Measurements from ENCODE around the gene CS.
"Not testable (repeated sequence)": the region's sequence is repeated elsewhere in the genome, so short reads cannot be mapped to it uniquely, and the experiment has no call there.

CS gene

GRCh38 chr12:56271031-56271430 is 29.1 kb downstream of the CS start:
- H3K4me1 ChIP-seq (ENCODE audit: control insufficient read depth, low read depth, low read length), result peaks cover 3% of the 10 kb centered on the region
- no peaks in the 10 kb centered on the region for H3K9me3 ChIP-seq (ENCODE audit: control insufficient read depth, low read depth, low read length)
- no peak overlapping the region for H3K27ac ChIP-seq (ENCODE audit: low read length)
- peaks cover 55% of the 10 kb centered on the region for H3K36me3 ChIP-seq (ENCODE audit: control insufficient read depth, low read depth, low read length)
- H3K9ac ChIP-seq (ENCODE audit: low read length), result no peak overlapping the region
- H3K27me3 ChIP-seq (ENCODE audit: control insufficient read depth, insufficient read depth, low read length), result no peaks in the 10 kb centered on the region
- no peak overlapping the region for H3K4me3 ChIP-seq (ENCODE audit: low read length)

- Histone ChIP-seq H3K27me3 (ENCODE audit: control insufficient read depth, insufficient read depth, low read length) (no peaks in the 10 kb centered on the region), H3K36me3 (ENCODE audit: control insufficient read depth, low read depth, low read length) (peaks cover 23% of the 10 kb centered on the region), H3K27ac (ENCODE audit: low read length) (no peak overlapping the region), H3K4me1 (ENCODE audit: control insufficient read depth, low read depth, low read length) (peaks cover 3% of the 10 kb centered on the region), H3K9ac (ENCODE audit: low read length) (peak overlapping the region; percentile 71), H3K4me3 (ENCODE audit: low read length) (peak overlapping the region; percentile 83), H3K9me3 (ENCODE audit: control insufficient read depth, low read depth, low read length) (no peaks in the 10 kb centered on the region)
These were observed 32.6 kb downstream of the CS start for GRCh38 chr12:56267443-56268071.

GRCh38 chr12:56266693-56267442 is 33.3 kb downstream of the CS start, which contains the start of gene COQ10A:
Gene COQ10A, plus strand, starts transcription at chr12:56266942. Its CDS starts 177 bp downstream, at chr12:56267119.
- peaks cover 3% of the 10 kb centered on the region for H3K4me1 ChIP-seq (ENCODE audit: control insufficient read depth, low read depth, low read length)
- peak within 1 kb of the TSS; percentile 51 for H3K27ac ChIP-seq (ENCODE audit: low read length)
- H3K36me3 ChIP-seq (ENCODE audit: control insufficient read depth, low read depth, low read length), result peaks cover 17% of the 10 kb centered on the region
- no peaks in the 10 kb centered on the region for H3K27me3 ChIP-seq (ENCODE audit: control insufficient read depth, insufficient read depth, low read length)
- peak within 1 kb of the TSS; percentile 83 for H3K4me3 ChIP-seq (ENCODE audit: low read length)
- H3K9ac ChIP-seq (ENCODE audit: low read length), result peak within 1 kb of the TSS; percentile 71
- H3K9me3 ChIP-seq (ENCODE audit: control insufficient read depth, low read depth, low read length), result no peaks in the 10 kb centered on the region

- Histone ChIP-seq H3K36me3 (ENCODE audit: control insufficient read depth, low read depth, low read length) (peaks cover 12% of the 10 kb centered on the region), H3K27ac (ENCODE audit: low read length) (peak overlapping the region; percentile 51), H3K9ac (ENCODE audit: low read length) (peak overlapping the region; percentile 71), H3K4me3 (ENCODE audit: low read length) (peak overlapping the region; percentile 83)
- not testable (repeated sequence) for H3K27me3 ChIP-seq (ENCODE audit: control insufficient read depth, insufficient read depth, low read length); H3K4me1 ChIP-seq (ENCODE audit: control insufficient read depth, low read depth, low read length); H3K9me3 ChIP-seq (ENCODE audit: control insufficient read depth, low read depth, low read length)
These were observed 34.0 kb downstream of the CS start for GRCh38 chr12:56266068-56266692.

- not testable (repeated sequence) for H3K4me3 ChIP-seq (ENCODE audit: low read length); H3K4me1 ChIP-seq (ENCODE audit: control insufficient read depth, low read depth, low read length); H3K9me3 ChIP-seq (ENCODE audit: control insufficient read depth, low read depth, low read length); H3K9ac ChIP-seq (ENCODE audit: low read length); H3K27ac ChIP-seq (ENCODE audit: low read length); H3K36me3 ChIP-seq (ENCODE audit: control insufficient read depth, low read depth, low read length); H3K27me3 ChIP-seq (ENCODE audit: control insufficient read depth, insufficient read depth, low read length)
These were observed 37.2 kb downstream of the CS start for GRCh38 chr12:56262955-56263354.

- H3K36me3 ChIP-seq (ENCODE audit: control insufficient read depth, low read depth, low read length), result no peaks in the 10 kb centered on the region
- no peaks in the 10 kb centered on the region for H3K27me3 ChIP-seq (ENCODE audit: control insufficient read depth, insufficient read depth, low read length)
- no peaks in the 10 kb centered on the region for H3K9me3 ChIP-seq (ENCODE audit: control insufficient read depth, low read depth, low read length)
- H3K27ac ChIP-seq (ENCODE audit: low read length), result no peak overlapping the region
- H3K4me1 ChIP-seq (ENCODE audit: control insufficient read depth, low read depth, low read length), result peaks cover 11% of the 10 kb centered on the region
- no peak overlapping the region for H3K4me3 ChIP-seq (ENCODE audit: low read length)
- H3K9ac ChIP-seq (ENCODE audit: low read length), result no peak overlapping the region
These were observed 38.5 kb downstream of the CS start for GRCh38 chr12:56261503-56262232.

GRCh38 chr12:56260921-56261320 is 39.2 kb downstream of the CS start:
- Histone ChIP-seq H3K4me1 (ENCODE audit: control insufficient read depth, low read depth, low read length) (peaks cover 17% of the 10 kb centered on the region), H3K27ac (ENCODE audit: low read length) (no peak overlapping the region)

GRCh38 chr12:56260380-56260779 is 39.8 kb downstream of the CS start:
- H3K9me3 ChIP-seq (ENCODE audit: control insufficient read depth, low read depth, low read length), result no peaks in the 10 kb centered on the region

More at GRCh38 chr12:56260921-56261320, 39.2 kb downstream of the CS start:
- Histone ChIP-seq H3K4me3 (ENCODE audit: low read length) (no peak overlapping the region), H3K27me3 (ENCODE audit: control insufficient read depth, insufficient read depth, low read length) (no peaks in the 10 kb centered on the region), H3K9ac (ENCODE audit: low read length) (no peak overlapping the region), H3K9me3 (ENCODE audit: control insufficient read depth, low read depth, low read length) (no peaks in the 10 kb centered on the region), H3K36me3 (ENCODE audit: control insufficient read depth, low read depth, low read length) (peaks cover under 1% of the 10 kb centered on the region)

GRCh38 chr12:56258820-56259183 is 41.3 kb downstream of the CS start:
- peak overlapping the region; percentile 95 for H3K4me3 ChIP-seq (ENCODE audit: low read length)
- H3K27me3 ChIP-seq (ENCODE audit: control insufficient read depth, insufficient read depth, low read length), result no peaks in the 10 kb centered on the region
- H3K36me3 ChIP-seq (ENCODE audit: control insufficient read depth, low read depth, low read length), result peaks cover 19% of the 10 kb centered on the region
- peaks cover 17% of the 10 kb centered on the region for H3K4me1 ChIP-seq (ENCODE audit: control insufficient read depth, low read depth, low read length)
- no peaks in the 10 kb centered on the region for H3K9me3 ChIP-seq (ENCODE audit: control insufficient read depth, low read depth, low read length)
- H3K27ac ChIP-seq (ENCODE audit: low read length), result peak overlapping the region; percentile 74
- H3K9ac ChIP-seq (ENCODE audit: low read length), result peak overlapping the region; percentile 75

More at GRCh38 chr12:56260380-56260779, 39.8 kb downstream of the CS start:
- Histone ChIP-seq H3K27me3 (ENCODE audit: control insufficient read depth, insufficient read depth, low read length) (no peaks in the 10 kb centered on the region), H3K4me3 (ENCODE audit: low read length) (no peak overlapping the region), H3K4me1 (ENCODE audit: control insufficient read depth, low read depth, low read length) (peaks cover 17% of the 10 kb centered on the region), H3K9ac (ENCODE audit: low read length) (no peak overlapping the region), H3K27ac (ENCODE audit: low read length) (no peak overlapping the region), H3K36me3 (ENCODE audit: control insufficient read depth, low read depth, low read length) (peaks cover 6% of the 10 kb centered on the region)

- Histone ChIP-seq H3K27me3 (ENCODE audit: control insufficient read depth, insufficient read depth, low read length) (no peaks in the 10 kb centered on the region), H3K27ac (ENCODE audit: low read length) (peak within 1 kb of the TSS; percentile 74), H3K4me3 (ENCODE audit: low read length) (peak within 1 kb of the TSS; percentile 95), H3K4me1 (ENCODE audit: control insufficient read depth, low read depth, low read length) (peaks cover 17% of the 10 kb centered on the region), H3K9ac (ENCODE audit: low read length) (peak within 1 kb of the TSS; percentile 75), H3K9me3 (ENCODE audit: control insufficient read depth, low read depth, low read length) (no peaks in the 10 kb centered on the region), H3K36me3 (ENCODE audit: control insufficient read depth, low read depth, low read length) (peaks cover 25% of the 10 kb centered on the region)
These were observed 41.9 kb downstream of the CS start, which contains the start of gene ANKRD52 for GRCh38 chr12:56258068-56258819. Gene ANKRD52, minus strand, starts transcription at chr12:56258384. Its CDS starts 115 bp downstream, at chr12:56258269.
